DMS114 treated with DMSO at 0.1 percent for 48 hours (cell line): ENCODE data around the gene SNUPN.
A peak's percentile ranks its signal among the peaks of the same experiment; 100 is the strongest.
"Not testable (repeated sequence)": the region's sequence is repeated elsewhere in the genome, so short reads cannot be mapped to it uniquely, and the experiment has no call there.

Source experiments
- DNase-seq: peaks from one replicate; lab custom pipeline; 2025; ENCODE audit not compliant: unreplicated experiment; lab: John Stamatoyannopoulos, UW

SNUPN gene

DNA sequence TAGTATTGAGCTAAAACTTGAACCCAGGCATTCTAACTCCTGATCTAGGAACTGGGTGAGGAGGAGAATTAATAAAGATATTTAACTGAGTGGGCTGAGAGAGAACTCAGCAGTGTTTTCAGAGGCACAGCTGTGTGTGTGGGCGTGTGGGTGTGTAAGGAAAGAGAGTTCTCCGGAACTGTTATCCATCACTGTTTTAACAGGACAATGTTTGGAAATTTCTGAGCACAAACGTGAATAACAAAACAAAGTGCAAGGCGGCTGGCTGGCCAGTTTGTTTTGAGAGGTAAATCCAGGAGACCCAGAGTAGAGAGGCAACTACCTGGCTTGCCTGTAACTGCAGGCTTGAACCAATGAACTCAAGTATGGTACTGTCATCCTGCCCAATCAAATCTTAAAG lies 41.4 kb downstream of the SNUPN start:
- no peak for DNase-seq

GRCh38 chr15:75583701-75584100 lies 41.8 kb downstream of the SNUPN start:
- DNase-seq: no peak

DNA sequence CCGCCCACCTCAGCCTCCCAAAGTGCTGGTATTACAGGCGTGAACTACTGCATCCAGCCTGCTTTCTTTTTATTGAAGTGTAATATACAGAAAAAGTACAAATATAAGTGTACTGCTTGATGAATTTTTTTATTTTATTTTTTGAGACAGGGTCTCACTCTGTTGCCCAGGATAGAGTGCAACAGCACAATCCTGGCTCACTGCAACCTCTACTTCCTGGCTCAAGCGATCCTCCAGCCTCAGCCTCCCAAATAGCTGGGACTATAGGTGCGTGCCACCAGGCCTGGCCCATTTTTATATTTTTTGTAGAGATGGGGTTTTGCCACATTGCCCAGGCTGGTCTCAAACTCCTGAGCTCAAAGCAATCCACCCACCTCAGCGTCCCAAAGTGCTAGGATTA lies 42.6 kb downstream of the SNUPN start:
- DNase-seq: not testable (repeated sequence)

DNA sequence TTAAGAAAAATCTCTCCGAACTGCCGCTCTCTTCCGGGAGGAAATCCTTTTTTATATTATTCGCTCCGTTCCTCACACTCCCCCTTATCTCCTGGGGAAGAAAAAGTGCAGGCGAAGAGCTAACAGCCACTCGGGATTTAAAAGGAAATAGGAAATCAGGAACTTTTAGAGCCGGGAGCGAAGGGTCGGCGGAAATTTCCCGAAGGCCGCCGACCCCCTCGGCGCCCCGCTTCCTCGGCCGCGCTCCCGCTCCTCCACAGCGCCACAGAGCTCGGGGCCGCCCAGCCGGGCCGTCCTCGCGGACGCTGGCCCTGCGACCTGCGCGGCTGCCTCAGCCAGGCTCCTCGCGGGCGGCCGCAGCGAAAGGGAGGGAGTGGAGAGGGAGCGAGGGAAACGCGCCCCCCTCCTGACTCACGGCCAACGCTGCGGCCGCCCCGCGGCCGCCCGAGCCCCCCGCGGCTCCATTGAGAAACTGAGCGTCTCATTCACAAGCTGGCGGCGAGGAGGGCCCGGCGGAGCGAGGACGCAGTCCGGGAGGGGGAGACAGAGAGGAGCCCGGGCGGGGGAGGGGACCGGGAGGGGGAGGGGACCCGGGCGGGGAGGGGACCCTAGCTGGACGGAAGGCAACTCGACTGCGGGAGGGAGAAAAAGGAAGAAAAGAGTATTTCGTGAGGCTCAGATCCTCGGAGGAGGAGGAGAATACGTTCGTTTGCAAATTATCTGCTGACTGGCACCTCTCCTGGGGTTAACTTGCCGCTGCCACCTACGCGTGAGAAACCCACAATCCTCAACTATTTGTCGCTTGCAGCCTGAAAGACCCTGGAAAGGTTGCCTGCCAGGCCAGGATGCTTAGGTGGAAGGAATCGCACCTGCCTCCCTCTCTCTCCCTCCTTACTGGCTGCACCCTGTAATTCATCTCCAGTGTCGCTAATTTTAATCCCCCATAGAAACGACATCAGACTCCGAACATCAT lies 46.3 kb downstream of the SNUPN start, which contains the start of gene PTPN9:
Gene PTPN9, minus strand, starts transcription at position 368 of the 973 bp plus-strand sequence. CDS start 539 bp downstream, outside the sequence.
- DNase-seq: peak; percentile 77

- no peak for DNase-seq
Observed at GRCh38 chr15:75578173-75578947, 47.2 kb downstream of the SNUPN start.

GRCh38 chr15:75577401-75578172 lies 47.9 kb downstream of the SNUPN start:
- DNase-seq: peak; percentile 28

GRCh38 chr15:75573648-75574384 lies 51.7 kb downstream of the SNUPN start:
- DNase-seq: no peak

DNA sequence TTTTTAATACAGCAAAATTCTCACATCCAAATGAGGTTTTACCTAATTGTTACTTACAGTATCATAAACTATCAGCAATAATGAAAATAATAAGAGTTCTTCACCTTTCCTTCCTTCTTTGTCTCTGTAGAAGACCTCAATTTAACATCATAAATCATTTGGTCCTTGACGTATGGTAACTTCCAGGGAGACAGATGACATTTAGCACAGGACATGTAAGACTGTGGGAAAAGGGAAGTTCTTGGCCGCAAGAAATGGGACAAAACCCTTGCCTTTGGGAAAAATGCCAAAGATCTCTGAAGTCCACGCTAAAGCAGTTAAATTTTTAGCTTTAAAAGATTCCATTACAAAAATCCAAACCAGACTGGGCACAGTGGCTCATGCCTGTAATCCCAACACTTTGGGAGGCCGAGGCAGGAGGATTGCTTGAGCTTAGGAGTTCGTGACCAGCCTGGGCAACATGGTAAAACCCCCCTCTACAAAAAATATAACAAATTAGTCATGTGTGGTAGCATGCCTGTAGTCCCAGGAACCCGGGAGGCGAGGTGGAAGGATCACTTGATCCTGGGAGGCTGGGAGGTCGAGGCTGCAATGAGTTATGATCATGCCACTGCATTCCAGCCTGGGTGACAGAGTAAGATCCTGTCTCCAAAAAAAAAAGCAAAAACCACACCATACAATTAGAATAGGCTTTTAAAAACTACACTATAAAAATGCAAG lies 55.2 kb downstream of the SNUPN start:
- no peak for DNase-seq

- no peak for DNase-seq
Observed at GRCh38 chr15:75565062-75565970, 60.2 kb downstream of the SNUPN start.

DNA sequence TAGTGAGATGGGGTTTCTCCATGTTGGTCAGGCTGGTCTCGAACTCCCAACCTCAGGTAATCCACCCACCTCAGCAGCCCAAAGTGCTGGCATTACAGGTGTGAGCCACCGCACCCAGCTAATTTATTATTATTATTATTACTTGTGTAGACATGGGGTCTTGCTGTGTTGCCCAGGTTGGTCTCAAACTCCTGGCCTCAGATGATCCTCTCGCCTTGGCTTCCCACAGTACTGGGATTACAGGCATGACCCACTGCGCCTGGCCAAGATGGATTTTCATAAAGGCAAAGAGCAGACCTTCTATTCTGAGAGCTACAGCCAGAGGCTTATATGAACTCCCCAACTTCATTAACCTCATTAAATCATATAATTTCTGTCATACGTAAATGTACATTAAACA lies 63.6 kb downstream of the SNUPN start:
- DNase-seq: no peak

- not testable (repeated sequence) for DNase-seq
Observed at GRCh38 chr15:75559360-75559759, 66.2 kb downstream of the SNUPN start.

DNA sequence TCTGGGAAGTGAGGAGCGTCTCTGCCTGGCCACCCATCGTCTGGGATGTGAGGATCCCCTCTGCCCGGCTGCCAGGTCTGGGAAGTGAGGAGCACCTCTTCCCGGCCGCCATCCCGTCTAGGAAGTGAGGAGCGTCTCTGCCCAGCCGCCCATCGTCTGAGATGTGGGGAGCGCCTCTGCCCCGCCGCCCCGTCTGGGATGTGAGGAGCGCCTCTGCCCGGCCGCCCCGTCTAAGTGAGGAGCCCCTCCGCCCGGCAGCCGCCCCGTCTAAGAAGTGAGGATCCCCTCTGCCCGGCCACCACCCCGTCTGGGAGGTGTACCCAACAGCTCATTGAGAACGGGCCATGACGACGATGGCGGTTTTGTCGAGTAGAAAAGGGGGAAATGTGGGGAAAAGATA lies 66.6 kb downstream of the SNUPN start:
- not testable (repeated sequence) for DNase-seq

DNA sequence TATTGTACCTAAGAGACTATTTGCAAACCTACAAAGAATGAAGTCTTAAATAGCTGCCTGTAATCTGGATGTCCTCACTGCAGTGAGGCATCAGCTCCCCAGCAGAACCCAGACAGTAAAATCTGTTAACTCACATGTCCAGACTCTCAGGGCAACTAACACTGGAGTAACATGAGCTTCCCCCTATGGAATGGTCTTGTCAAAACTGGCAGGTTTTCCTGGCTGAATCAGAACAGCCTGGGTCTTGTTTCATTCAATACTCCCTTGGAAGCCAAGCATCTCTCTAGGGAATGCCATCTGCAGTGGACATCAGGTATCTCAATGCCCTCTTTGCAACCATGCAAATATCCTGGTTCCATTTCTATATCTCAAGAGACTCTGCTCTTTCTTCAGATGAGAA lies 70.8 kb downstream of the SNUPN start:
- DNase-seq: no peak

DNA sequence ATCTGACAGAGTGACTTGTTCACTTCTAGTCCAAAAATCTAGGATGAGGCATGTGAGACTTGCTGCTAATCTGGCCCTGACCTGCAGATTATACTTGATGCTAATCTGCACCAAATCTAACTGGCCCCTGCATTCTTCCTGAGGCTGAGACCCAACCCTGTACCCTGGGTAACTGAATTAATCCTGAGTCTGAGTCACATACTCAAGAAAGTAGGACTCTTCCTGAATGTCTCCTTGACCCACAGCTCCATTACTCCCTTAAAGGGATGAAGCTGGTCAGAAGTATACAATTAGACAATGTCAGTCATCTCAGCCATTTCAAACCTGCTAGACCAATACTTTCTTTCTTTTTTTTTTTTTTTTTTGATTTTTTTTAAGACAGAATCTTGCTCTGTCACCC lies 71.9 kb downstream of the SNUPN start:
- no peak for DNase-seq

DNA sequence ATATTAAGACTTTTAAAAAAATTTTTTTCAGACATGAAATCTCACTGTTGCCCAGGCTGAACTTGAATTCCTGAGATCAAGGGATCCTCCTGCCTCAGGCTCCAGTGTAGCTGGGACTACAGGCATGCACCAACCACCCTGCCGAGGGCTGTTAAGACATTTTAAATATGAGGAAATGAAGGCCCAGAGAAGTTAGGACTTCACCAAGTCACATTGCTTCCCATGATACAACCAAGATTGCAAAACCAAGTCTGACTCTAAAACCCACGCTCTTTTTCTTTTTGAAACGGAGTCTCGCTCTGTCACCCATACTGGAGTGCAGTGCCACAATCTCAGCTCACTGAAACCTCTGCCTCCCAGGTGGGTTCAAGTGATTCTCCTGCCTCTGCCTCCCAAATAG lies 74.4 kb downstream of the SNUPN start:
- DNase-seq: no peak
